ENCODE measurements around the gene FBXO46.
A peak's percentile ranks its signal among the peaks of the same experiment; 100 is the strongest.

The FBXO46 gene

GRCh38 chr19:45768984-45769782, 38.5 kb upstream of the FBXO46 start, which contains the start of gene SIX5:
Gene SIX5 (minus strand): TSS chr19:45769252. CDS start chr19:45768844, 408 bp downstream.
- no peak for TF ChIP-seq CTCF (conservative IDR thresholded peaks at IDR 0.05)
- H3K27ac ChIP-seq: peak within 1 kb of the TSS; percentile 81

DNA sequence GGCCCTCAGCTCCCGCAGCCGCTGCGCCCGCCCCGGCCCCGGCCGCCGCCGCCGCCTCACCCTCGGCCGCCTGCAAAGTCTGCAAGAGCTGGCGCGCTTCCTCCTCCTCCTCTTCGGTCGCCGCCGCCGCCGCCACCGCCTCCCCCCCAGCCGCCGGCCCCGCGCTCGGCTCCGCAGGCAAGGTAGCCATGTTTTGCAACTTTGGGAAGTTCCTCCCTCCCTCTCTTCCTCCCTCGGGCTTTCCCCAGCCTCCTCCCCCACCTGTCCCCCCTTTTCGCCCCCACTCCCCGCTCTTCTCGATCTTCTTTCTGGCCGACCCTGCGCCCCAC, 37.9 kb upstream of the FBXO46 start:
- no peak for TF ChIP-seq CTCF (conservative IDR thresholded peaks at IDR 0.05)
- H3K27ac ChIP-seq: peak overlapping the region; percentile 81

DNA sequence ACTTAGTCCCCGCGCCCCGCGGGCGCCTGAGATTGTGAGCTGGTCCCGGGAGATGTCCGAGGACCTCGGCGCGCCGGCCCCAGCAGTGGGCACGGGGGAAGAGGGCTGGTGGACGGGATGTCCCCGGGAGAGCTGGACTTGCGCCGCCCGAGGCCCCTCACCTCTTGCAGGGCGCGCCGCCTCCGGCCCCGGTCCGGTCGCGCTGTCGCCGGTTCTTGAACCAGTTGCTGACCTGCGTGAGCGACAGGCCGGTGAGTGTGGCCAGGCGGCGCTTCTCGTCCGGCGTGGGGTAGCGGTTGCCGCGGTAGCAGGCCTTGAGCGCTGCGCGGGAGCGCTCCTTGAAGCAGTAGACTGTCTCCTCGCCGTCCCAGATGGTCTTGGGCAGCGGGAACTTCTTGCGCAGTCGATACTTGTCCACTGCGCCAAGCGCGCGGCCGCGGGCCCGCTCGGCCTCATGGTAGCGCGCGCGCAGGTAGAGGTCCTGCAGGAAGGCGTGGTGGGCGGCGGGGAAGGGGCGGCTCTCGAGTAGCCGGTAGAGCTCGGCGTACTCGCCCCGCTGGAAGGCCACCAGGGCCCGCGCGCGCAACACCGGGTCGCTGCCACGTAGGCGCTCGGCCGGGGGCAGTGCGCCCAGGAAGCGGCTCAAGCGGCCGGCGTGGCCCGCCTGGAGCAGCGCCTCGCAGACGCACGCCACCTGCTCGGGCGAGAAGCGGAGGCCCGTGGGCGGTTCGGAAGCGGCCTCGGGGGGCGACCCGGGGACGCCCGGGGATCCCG, 37.4 kb upstream of the FBXO46 start:
- TF ChIP-seq CTCF (conservative IDR thresholded peaks at IDR 0.05): no peak

DNA sequence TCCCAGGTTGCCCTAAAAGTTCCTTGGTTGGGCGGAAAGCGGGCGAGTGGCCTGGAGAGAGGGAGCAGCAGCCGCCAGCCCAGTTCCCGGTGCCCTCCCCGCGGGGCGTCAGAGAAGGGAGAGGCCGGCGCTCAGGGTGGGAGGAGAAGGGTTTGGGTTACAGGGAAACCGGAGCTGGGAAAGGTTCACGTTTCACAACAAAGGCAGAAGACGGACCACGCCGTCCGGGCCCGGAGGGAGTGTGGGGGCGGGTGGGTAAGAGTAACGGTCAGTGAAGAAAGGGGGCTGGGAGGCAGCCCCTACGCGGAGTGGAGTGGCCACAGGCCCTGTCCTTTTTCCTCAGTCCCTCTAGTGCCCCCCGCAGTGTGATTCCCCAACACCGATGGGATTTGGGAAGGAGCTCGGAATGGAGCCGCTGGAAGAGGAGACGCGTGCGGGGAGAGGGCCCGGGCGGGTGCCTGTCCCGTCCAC, 36.7 kb upstream of the FBXO46 start:
- H3K27ac ChIP-seq: peak overlapping the region; percentile 81
- TF ChIP-seq CTCF (conservative IDR thresholded peaks at IDR 0.05): no peak

More for the DNA sequence above, 37.4 kb upstream of the FBXO46 start:
- H3K27ac ChIP-seq: peak overlapping the region; percentile 81

- TF ChIP-seq CTCF (conservative IDR thresholded peaks at IDR 0.05): no peak
- H3K27ac ChIP-seq: peak overlapping the region; percentile 81; the same call in 1 of the 2 replicates
These were observed 36.2 kb upstream of the FBXO46 start for GRCh38 chr19:45766869-45767346.

DNA sequence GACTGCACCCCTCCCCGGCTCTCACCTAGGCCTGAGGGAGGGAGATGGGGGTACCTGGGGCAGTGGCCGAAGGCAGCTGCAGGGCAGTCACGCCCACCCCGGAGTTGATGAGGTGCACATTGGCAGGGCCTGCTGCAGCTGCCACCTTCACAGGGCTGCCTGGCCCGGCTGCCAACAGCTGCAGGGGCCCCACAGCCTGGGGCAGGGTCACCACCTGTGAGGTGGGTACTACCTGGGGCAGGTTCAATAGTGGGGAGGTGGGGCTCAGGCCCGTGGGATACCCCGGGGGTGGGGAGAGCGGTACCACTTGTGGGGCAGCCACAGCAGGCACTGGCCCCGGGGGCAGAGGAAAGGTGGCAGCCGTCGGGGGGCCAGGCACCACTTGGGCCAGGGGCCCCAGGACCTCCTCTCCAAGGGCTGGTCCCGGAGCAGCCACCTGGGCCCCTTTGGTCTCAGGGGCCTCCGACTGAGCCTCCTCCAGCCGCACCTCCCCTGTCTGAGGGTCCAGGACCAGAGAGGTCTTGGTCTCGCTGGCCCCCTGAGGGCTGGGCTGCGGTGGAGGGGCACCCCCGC, 35.7 kb upstream of the FBXO46 start:
- no peak for TF ChIP-seq CTCF (conservative IDR thresholded peaks at IDR 0.05)
- no peak overlapping the region for H3K27ac ChIP-seq

Data from VCaP (cell line).